Mesodermal cell (in vitro differentiated cells): ENCODE results near the gene TRIO.
"Not testable (repeated sequence)": the region's sequence is repeated elsewhere in the genome, so short reads cannot be mapped to it uniquely, and the experiment has no call there.

Source experiments
- H3K27ac ChIP-seq: 2 replicates; pipeline ENCODE4 v1.7.0; 2013; ENCODE audit warnings: mild to moderate bottlenecking, low read depth, low read length, moderate library complexity; ENCODE audit not compliant: severe bottlenecking
- H3K36me3 ChIP-seq: 2 replicates; pipeline ENCODE4 v1.7.1; 2013; ENCODE audit warnings: mild to moderate bottlenecking, low read length, moderate library complexity; ENCODE audit not compliant: control insufficient read depth, insufficient read depth
- H3K4me1 ChIP-seq: one replicate; pipeline ENCODE4 v1.7.1; 2013; ENCODE audit warnings: mild to moderate bottlenecking, low read length; ENCODE audit not compliant: insufficient read depth, control insufficient read depth, poor library complexity, severe bottlenecking
- H3K4me3 ChIP-seq: 2 replicates; pipeline ENCODE4 v1.7.0; 2013; ENCODE audit warnings: low read length, control low read depth, mild to moderate bottlenecking; ENCODE audit not compliant: insufficient read depth, poor library complexity, severe bottlenecking; ENCODE audit errors: extremely low read depth
- H3K9me3 ChIP-seq: 2 replicates; pipeline ENCODE4 v1.7.1; 2013; ENCODE audit warnings: mild to moderate bottlenecking, low read length, moderate library complexity; ENCODE audit not compliant: control insufficient read depth
- WGBS, 2 experiments: methylation state at CpG; one replicate each; pipeline ENCODE4 v1.1.5; 2013; ENCODE audit warnings: missing lambda C conversion rate in 2 of 2; ENCODE audit not compliant: insufficient coverage in 2 of 2; 5-methylcytosine and 5-hydroxymethylcytosine counted together

Gene TRIO

GRCh38 chr5:14386884-14387624 is 243.9 kb downstream of the TRIO start:
- peak overlapping the region; percentile 29 for H3K27ac ChIP-seq
- H3K4me3 ChIP-seq = no peak overlapping the region
- H3K9me3 ChIP-seq = no peaks in the 10 kb centered on the region
- H3K4me1 ChIP-seq = peaks cover 4% of the 10 kb centered on the region
- H3K36me3 ChIP-seq = peaks cover 93% of the 10 kb centered on the region
- WGBS, 2 experiments = 78 to 79% methylated on average over 9 to 12 of the region's 16 CpGs

GRCh38 chr5:14388741-14389140 is 245.6 kb downstream of the TRIO start:
- Histone ChIP-seq H3K4me3 (no peak overlapping the region), H3K27ac (no peak overlapping the region), H3K36me3 (peaks cover 91% of the 10 kb centered on the region), H3K4me1 (peaks cover 4% of the 10 kb centered on the region), H3K9me3 (no peaks in the 10 kb centered on the region)
- no CpG with 5 or more reads among the region's 1 CpG for WGBS, 2 experiments

GRCh38 chr5:14392552-14392951 is 249.4 kb downstream of the TRIO start:
- not testable (repeated sequence) for H3K4me3 ChIP-seq, H3K9me3 ChIP-seq, H3K27ac ChIP-seq, H3K4me1 ChIP-seq
- H3K36me3 ChIP-seq = peaks cover 93% of the 10 kb centered on the region
- 93% methylated on average over 3 of the region's 10 CpGs; no CpG with 5 or more reads in 1 of the 2 experiments for WGBS, 2 experiments

- H3K36me3 ChIP-seq = peaks cover 84% of the 10 kb centered on the region
- 95 to 100% methylated on average over 4 of the region's 7 CpGs for WGBS, 2 experiments
- H3K27ac ChIP-seq = no peak overlapping the region
- peaks cover 18% of the 10 kb centered on the region for H3K4me1 ChIP-seq
- H3K9me3 ChIP-seq = no peaks in the 10 kb centered on the region
- no peak overlapping the region for H3K4me3 ChIP-seq
Observed at GRCh38 chr5:14394365-14394764, 251.2 kb downstream of the TRIO start.

GRCh38 chr5:14395411-14395810 is 252.3 kb downstream of the TRIO start:
- H3K9me3 ChIP-seq = no peaks in the 10 kb centered on the region
- peaks cover 84% of the 10 kb centered on the region for H3K36me3 ChIP-seq
- H3K4me1 ChIP-seq = peaks cover 29% of the 10 kb centered on the region
- no peak overlapping the region for H3K27ac ChIP-seq
- no peak overlapping the region for H3K4me3 ChIP-seq
- 100% methylated on average over 1 of the region's 1 CpG for WGBS, 2 experiments

GRCh38 chr5:14396066-14396465 is 252.9 kb downstream of the TRIO start:
- Histone ChIP-seq H3K4me1 (peaks cover 35% of the 10 kb centered on the region), H3K36me3 (peaks cover 86% of the 10 kb centered on the region)
- 91 to 100% methylated on average over 4 to 5 of the region's 7 CpGs for WGBS, 2 experiments

GRCh38 chr5:14396737-14397136 is 253.6 kb downstream of the TRIO start:
- no peak overlapping the region for H3K27ac ChIP-seq
- no peaks in the 10 kb centered on the region for H3K9me3 ChIP-seq
- peaks cover 42% of the 10 kb centered on the region for H3K4me1 ChIP-seq
- WGBS, 2 experiments = 96% methylated on average over 4 of the region's 5 CpGs; no CpG with 5 or more reads in 1 of the 2 experiments
- peaks cover 87% of the 10 kb centered on the region for H3K36me3 ChIP-seq
- H3K4me3 ChIP-seq = no peak overlapping the region

More at GRCh38 chr5:14396066-14396465, 252.9 kb downstream of the TRIO start:
- H3K9me3 ChIP-seq = no peaks in the 10 kb centered on the region
- no peak overlapping the region for H3K4me3 ChIP-seq
- H3K27ac ChIP-seq = no peak overlapping the region

GRCh38 chr5:14397717-14398116 is 254.6 kb downstream of the TRIO start:
- H3K27ac ChIP-seq = peak overlapping the region; percentile 23
- peaks cover 86% of the 10 kb centered on the region for H3K36me3 ChIP-seq
- 95 to 100% methylated on average over 2 to 3 of the region's 3 CpGs for WGBS, 2 experiments
- no peaks in the 10 kb centered on the region for H3K9me3 ChIP-seq
- H3K4me3 ChIP-seq = no peak overlapping the region
- peaks cover 42% of the 10 kb centered on the region for H3K4me1 ChIP-seq

- 59 to 70% methylated on average over 3 of the region's 4 CpGs for WGBS, 2 experiments
Observed at GRCh38 chr5:14399054-14399692, 256.0 kb downstream of the TRIO start.

GRCh38 chr5:14400085-14400484 is 256.9 kb downstream of the TRIO start:
- H3K36me3 ChIP-seq = peaks cover 81% of the 10 kb centered on the region
- H3K9me3 ChIP-seq = no peaks in the 10 kb centered on the region
- peaks cover 42% of the 10 kb centered on the region for H3K4me1 ChIP-seq
- H3K27ac ChIP-seq = peak overlapping the region; percentile 52
- no peak overlapping the region for H3K4me3 ChIP-seq
- 79% methylated on average over 2 of the region's 2 CpGs; no CpG with 5 or more reads in 1 of the 2 experiments for WGBS, 2 experiments

More at GRCh38 chr5:14399054-14399692, 256.0 kb downstream of the TRIO start:
- H3K27ac ChIP-seq = peak overlapping the region; percentile 52
- no peak overlapping the region for H3K4me3 ChIP-seq
- H3K4me1 ChIP-seq = peaks cover 42% of the 10 kb centered on the region
- peaks cover 80% of the 10 kb centered on the region for H3K36me3 ChIP-seq
- no peaks in the 10 kb centered on the region for H3K9me3 ChIP-seq

- WGBS, 2 experiments = 89 to 96% methylated on average over 4 to 5 of the region's 5 CpGs
- no peak overlapping the region for H3K4me3 ChIP-seq
- H3K36me3 ChIP-seq = peaks cover 81% of the 10 kb centered on the region
- H3K9me3 ChIP-seq = no peaks in the 10 kb centered on the region
- peaks cover 42% of the 10 kb centered on the region for H3K4me1 ChIP-seq
- no peak overlapping the region for H3K27ac ChIP-seq
Observed at GRCh38 chr5:14400611-14401010, 257.5 kb downstream of the TRIO start.
